H1 (cell line): ENCODE results near the gene SCYGR1. TPM values are rescaled to one million over a fixed set of nuclear protein-coding genes. Genes with fewer than 3 reads are reported as not detected.

Experiments used
- ASH2L ChIP-seq: fragments of 200-600, 300-600 bp; sonication (generic); IDR thresholded peaks from one replicate; pipeline ENCODE4 v1.7.1; 2017; ENCODE audit warnings: low read length
- CHD7 ChIP-seq: fragments of 300-600 bp; sonication (generic); IDR thresholded peaks from 2 replicates; pipeline ENCODE4 v1.7.1; 2012; ENCODE audit warnings: low read length, moderate library complexity, mild to moderate bottlenecking, inconsistent platforms; ENCODE audit not compliant: insufficient replicate concordance
- CREB1 ChIP-seq: IDR thresholded peaks from 2 replicates; pipeline ENCODE4 v1.6.1; 2012; ENCODE audit warnings: inconsistent platforms
- JUND ChIP-seq: IDR thresholded peaks from 2 replicates; pipeline ENCODE4 v1.6.1; 2011; ENCODE audit warnings: mild to moderate bottlenecking, improper control_type of control experiment, low read length
- NANOG ChIP-seq: IDR thresholded peaks from 2 replicates; pipeline ENCODE4 v1.6.1; 2011; ENCODE audit warnings: low read length, low read depth, mild to moderate bottlenecking, inconsistent platforms; ENCODE audit not compliant: insufficient read depth, poor library complexity, severe bottlenecking
- polyA plus RNA-seq, 7 experiments: library from polyadenylated mRNA; depleted of rRNA in 3 of 7; stranded (reverse) in 5 of 7; unstranded in 2 of 7; fragments of >200 nt in 5 of 7; fragments of 200-250 nt in 2 of 7; gene quantifications; 1 replicate in 5 of 7; 2 replicates in 1 of 7; 4 replicates in 1 of 7; pipeline versions ENCODE4 v1.2.1 to v1.2.3, GENCODE V29; 2011 to 2013; ENCODE audit warnings: missing spikeins in 2 of 7, mixed read lengths in 2 of 7
- total RNA-seq: library from RNA; stranded (reverse); fragmentation: NEBNext Ultra II Directional; extraction: Animal tissue kit (Norgen Biotek cat#: 25700); gene quantifications from 2 replicates; pipeline ENCODE4 v1.2.1, GENCODE V29; 2021

SCYGR1 gene
- total and polyA plus RNA-seq, 2 of the 8 experiments (the other 6 are each of a cell fraction or from before 2014, with no cell fraction given) = not detected

GRCh38 chr2:227367427-227367795 lies 20.3 kb downstream of the SCYGR1 start (continued):
- no peak for TF ChIP-seq CHD7
- TF ChIP-seq ASH2L = no peak
- no peak for TF ChIP-seq JUND
- no peak for TF ChIP-seq CREB1
- TF ChIP-seq NANOG = no peak
- TF ChIP-seq, all 59 proteins: peak for 0
